Eye (tissue), 1 donor: ENCODE data around the gene TRIM41.
"Not testable (repeated sequence)": the region's sequence is repeated elsewhere in the genome, so short reads cannot be mapped to it uniquely, and the experiment has no call there.

Experiments
- DNase-seq: peaks from one replicate; pipeline ENCODE4 v3.0.0-alpha.2; 2015

Gene TRIM41

DNA sequence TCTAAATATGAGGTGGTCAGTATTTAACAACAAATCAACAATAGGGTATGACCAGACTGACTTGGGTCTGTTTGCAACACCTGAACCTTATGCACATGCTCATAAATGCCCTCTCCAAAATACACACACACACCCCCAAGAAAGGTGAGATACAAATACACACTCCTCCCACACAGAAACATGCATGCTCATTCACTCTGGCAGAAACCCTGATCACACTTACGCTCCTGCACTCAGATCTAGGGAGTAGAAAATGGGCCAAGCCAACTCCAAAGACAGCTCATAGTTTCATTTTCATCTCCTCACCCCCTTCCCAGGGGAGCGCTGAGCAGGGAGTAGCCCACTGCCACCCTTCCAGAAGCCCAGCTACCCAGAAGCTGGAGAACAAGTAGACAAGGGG is 29.4 kb upstream of the TRIM41 start:
- no peak for DNase-seq

DNA sequence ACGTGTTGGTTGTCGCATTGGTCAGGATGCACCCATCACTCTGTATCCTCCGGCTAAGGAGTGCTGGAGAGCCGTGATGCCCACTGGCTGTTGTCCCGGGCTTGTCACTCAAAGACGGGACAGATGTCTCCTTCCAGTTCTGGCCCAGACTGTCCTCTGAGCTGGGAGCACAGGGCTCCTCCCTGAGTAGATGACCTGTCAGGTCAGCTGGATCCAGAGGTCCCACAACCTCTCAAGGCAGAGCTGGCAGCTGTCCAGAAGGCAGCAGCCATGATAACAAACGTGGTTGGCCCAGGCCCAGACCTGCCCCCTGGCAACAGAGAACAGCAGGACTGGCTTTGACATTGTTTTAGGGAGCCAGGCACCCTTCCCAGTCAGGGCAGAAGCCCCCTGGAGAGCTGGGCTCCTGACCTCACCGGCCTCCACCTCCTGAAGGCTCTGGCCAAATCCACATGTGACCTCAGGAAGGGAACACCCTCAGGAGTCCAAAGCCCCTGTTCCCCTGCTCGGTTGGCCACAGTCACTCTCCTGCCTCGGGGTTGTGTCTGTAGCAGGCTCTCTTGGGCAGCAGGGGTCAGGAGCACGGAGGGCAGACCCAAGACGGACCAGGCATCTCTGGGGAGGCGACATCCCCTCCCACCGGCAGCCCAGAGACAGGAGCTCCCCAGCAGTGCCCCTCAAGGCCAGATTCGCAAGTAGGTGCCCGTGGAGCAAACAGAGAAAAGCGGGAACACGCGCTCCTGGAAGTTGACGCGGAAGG is 28.4 kb upstream of the TRIM41 start:
- DNase-seq: no peak

DNA sequence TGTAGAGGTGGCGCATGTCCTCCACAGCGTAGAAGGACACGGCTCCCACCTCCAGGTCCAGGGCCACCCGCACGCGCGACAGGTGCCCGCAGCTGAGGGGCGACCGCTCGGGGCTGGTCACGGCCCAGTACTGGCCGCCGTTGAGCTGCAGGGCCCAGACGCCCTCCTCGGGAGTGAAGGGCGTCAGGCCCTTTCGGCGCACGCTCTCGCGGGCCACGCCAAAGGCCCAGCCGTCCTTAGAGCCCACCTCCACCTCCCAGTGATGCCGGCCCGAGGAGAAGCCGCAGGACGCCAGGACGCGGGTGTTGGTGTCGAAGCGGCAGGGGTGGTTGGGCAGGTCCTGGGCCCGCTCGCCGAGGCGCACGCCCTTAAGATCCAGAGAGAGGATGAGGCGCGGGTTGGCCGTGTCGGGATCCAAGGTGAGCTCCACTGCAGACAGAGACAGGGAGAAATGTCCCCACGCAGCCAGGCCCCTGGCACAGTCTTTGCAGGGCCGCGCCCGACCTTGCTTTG is 27.8 kb upstream of the TRIM41 start:
- DNase-seq: no peak

GRCh38 chr5:181197326-181197951 is 25.6 kb upstream of the TRIM41 start:
- DNase-seq: no peak

- no peak for DNase-seq
Measured at GRCh38 chr5:181198106-181198685, 24.9 kb upstream of the TRIM41 start.

GRCh38 chr5:181198905-181199519 is 24.1 kb upstream of the TRIM41 start:
- no peak for DNase-seq

DNA sequence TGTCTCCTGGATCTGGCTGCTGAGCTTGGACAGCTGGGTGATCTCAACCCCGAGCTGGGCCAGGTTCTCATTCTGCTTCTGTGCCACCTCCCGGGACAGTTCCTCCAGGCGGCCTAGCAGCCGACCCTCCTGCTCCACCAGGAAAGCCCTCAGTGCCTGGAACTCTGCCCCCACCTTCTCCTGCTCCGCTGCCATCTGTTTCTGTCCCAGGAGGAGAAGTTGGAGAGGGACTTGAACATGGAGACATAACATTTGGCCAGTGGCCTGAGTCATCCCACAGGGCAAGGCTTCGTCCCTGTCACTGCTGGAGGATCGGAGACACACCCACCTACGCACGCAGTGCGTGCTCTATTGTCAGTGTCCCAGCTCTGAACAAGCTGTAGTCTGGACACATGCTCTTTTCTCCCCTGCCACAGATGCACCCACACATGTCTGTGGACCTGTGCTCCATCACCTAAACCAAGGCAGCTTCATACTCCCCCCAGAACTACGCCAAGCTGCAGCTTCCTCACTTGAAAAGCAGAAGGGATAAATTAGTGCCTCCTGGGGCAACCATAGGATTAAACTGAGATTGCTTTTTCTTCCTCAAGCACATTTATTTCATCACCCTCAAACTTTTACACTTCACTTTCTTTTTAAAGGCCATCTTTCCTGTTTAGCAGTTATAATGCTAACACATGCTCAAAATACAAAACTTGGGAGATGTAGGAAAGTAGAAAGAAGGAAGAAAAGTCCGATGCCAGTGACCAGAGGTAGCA is 23.0 kb upstream of the TRIM41 start:
- DNase-seq: no peak

- no peak for DNase-seq
Measured at GRCh38 chr5:181200816-181201215, 22.3 kb upstream of the TRIM41 start.

GRCh38 chr5:181203093-181203711 is 19.9 kb upstream of the TRIM41 start:
- no peak for DNase-seq

DNA sequence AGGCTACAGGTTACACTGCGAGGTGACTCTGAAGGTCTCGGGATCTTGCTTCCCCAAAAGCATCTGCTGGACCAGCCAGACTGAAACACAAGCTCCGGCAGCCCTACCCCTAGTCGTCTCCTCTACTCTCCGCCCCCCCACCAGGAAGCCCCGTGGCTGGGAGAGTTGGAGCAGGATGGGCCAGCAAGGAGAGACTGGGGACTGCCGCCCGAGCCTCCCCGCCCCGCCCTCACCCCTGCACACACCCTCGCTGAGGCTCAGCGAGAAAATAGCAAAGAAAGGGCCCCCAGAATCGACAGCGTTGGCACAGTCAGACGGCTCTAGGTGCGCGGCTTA is 19.3 kb upstream of the TRIM41 start:
- DNase-seq: no peak

- DNase-seq: peak; percentile 54
Measured at GRCh38 chr5:181204113-181204825, 18.8 kb upstream of the TRIM41 start.

DNA sequence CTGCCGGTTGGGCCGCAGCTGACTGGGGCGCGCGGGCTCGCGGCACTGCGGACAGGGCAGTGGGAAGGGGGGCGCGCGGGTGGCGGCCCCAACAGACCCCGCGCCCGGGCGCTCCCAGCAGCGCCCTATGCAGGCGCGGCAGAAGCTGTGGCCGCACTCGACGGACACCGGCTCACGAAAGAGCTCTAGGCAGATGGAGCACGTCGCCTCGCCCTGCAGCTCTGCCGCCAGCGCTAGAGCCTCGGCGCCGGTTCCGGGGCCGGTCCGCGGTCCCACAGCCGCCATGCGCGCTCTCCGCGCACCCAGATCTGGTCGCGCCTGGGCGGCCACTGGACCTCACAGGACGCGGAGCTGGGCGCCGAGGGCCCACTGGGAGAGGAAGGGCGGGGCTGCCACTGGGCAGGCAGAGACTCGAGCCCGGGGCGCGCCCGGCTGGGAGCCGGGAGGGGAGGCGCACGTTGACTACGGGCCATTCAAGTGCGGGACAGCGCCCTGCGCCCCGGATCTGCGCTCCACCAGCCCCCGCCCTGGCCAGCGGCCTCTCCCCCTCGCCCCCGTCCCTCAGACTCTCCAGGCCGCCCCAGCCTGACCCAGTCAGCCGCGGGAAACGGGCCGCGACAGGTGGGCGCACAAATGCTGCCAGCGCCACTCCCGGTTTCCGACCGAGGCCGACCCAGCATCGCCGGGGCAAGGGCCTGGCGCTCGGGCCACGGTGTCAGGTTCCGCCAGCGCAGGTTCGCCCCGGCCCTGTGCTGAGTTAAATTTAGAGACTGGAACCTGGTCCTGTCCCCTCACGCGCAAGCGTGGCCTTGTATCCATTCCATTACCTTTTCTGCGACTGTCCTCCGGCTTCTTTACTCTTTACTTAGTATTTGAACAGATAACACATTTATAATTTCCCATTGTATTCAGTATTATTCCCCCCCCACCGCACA is 18.0 kb upstream of the TRIM41 start, which contains the start of gene TRIM7:
Gene TRIM7, minus strand, starts transcription at position 371 of the 935 bp plus-strand sequence. Its CDS starts 86 bp downstream, at position 285.
- DNase-seq: no peak

- no peak for DNase-seq
Measured at GRCh38 chr5:181205761-181206649, 17.1 kb upstream of the TRIM41 start.

GRCh38 chr5:181207214-181207959 is 15.7 kb upstream of the TRIM41 start:
- peak; percentile 89 for DNase-seq

DNA sequence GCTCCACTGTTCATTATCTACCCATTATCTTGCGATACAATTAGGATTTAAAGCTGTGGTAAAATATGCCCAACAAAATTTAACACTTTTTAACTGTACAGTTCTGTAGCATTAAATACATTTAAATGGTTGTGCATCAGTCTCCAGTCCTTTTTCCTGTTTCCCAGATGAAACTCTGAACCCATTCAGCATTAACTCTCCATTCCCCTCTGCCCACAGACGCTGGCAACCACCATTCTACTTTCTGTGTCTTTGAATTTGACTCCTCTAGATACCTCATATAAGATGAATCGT is 15.2 kb upstream of the TRIM41 start:
- DNase-seq: no peak

DNA sequence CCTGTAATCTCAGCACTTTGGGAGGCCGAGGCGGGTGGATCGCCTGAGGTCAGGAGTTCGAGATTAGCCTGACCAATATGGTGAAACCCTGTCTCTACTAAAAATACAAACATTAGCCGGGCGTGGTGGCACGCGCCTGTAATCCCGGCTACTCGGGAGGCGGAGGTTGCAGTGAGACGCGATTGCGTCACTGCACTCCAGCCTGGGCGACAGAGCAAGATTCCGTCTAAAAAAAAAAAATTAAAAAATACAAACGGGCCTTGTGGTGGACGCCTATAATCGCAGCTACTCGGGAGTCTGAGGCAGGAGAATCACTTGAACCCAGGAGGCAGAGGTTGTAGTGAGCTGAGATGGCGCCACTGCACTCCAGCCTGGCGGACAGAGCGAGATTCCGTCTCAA is 14.1 kb upstream of the TRIM41 start:
- not testable (repeated sequence) for DNase-seq

GRCh38 chr5:181210148-181210547 is 12.9 kb upstream of the TRIM41 start:
- DNase-seq: not testable (repeated sequence)

GRCh38 chr5:181210698-181211097 is 12.4 kb upstream of the TRIM41 start:
- DNase-seq: not testable (repeated sequence)

DNA sequence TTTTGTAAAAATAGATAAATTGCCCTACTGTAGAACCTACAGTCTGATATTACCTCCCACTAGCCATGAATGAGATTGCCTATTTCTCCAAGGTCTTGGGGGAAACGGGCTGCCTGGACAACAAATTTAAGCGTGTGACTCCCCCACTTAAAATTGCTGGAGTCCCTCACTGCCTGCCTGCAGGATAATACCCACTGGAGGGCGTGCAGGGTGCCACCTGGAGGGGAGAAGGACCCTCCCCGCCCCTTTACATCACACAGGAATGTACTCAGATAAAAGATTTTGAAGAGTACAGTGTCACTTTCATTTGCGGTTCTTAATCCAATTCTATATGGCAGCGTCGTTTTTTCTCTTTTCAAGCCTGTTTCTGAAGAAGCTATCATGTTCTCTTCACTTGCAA is 11.9 kb upstream of the TRIM41 start:
- no peak for DNase-seq
